HG02943 (cell line): Measurements from ENCODE around the gene PSMB8.

Experiments used
- ATAC-seq: cut with Tn5 transposase; IDR thresholded peaks from one replicate; pipeline ENCODE4 v1.9.1; 2021; ENCODE audit warnings: mild to moderate bottlenecking, low read depth, moderate library complexity; ENCODE audit not compliant: unreplicated experiment

Gene PSMB8

DNA sequence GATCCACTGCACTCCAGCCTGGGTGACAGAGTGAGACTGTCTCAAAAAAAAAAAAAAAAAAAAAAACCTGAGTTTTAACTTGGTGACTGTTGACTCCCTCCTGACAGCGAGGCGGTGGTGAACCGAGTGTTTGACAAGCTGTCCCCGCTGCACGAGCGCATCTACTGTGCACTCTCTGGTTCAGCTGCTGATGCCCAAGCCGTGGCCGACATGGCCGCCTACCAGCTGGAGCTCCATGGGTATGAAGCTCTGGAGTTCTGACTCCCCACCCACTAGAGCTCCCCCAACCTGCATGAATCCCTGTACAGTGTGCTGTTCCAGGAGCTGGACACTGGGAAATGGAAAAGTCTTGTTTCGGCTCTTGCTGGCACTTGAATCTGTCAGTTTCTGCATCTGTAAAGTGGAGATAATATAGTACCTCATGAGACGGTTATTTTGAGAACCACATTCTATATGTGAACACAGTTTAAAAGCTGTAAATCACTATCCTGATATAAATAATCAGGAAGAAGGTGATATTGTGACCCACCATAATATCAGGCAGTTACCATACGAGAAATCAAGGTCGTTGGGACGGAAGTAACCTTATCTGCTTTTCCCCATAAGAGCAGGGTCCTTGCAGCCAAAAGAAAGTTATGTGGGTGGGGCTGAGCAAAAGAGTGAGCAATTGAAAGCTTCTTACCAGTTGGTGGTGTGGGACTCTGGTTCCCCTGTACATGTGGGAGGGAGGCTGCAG, 13.5 kb upstream of the PSMB8 start:
- ATAC-seq = no peak

DNA sequence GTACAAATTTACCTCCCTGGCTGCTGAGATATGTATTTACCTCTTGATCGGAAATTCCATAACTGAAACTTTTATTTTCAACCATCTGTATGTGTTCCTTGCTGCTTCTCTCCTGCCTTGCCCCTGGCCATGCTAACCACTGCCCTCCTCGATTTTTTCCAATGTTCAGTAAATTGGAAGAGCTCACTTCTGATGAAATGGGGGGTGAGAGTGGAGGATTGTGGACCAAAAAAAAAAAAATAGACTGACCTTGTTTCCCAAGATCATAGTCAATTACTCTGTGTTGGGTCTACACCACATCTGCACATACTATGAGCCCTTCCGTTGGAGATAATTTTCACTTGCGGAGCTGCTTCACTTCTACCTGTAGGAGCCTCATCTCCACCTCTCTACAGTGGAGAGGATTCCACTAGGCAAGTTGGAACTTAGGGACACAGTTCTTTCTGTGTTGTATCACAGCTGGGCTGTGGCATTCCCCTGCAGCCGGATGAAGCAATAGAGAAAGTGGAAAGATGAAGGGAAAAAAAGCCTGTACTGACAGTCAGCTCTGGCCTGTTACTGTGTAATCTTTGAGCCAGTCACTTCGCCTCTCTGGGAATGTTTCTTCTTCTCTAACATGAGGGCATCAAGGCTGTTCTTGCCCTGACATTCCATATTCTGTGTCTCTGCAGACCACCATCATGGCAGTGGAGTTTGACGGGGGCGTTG, 11.8 kb upstream of the PSMB8 start:
- no peak for ATAC-seq

DNA sequence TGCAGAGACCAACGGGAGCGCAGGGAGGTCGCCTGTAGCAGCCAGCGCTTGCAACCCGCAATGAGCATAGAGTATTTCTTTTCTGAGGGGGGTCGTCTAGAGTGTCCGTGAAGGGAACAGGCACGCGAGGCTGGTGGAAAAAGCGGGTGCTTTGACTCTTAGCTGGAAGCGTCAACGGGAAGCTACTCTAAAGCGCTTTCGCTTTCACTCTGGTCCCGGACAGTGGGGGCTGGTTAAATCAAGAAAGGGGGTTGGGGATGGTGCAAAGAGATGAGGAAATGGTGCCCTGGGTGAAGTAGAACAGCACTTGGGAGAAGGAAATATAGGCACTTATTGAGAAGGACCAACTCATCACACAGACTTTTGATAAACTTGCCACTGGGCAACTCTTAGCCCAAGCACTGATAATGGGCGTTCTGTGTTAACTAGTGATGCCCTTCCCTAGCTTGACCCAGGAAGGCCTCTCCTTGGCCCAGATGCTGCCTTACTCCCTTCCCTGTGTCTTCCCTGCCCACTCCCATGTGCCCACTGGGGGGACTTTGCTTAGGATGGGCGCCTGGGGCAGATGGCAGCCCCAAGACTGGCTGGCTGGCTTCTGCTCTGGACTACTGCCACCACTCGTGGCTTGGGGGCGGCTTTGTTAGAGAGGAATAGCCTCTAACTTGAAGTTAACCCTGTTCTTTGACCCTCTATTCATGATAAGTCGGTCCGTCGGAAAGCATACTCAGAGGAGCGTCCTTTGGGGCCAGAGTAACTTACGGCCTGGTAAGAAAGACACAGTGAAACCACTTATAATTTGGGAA, 10.7 kb upstream of the PSMB8 start:
- peak; percentile 16 for ATAC-seq

DNA sequence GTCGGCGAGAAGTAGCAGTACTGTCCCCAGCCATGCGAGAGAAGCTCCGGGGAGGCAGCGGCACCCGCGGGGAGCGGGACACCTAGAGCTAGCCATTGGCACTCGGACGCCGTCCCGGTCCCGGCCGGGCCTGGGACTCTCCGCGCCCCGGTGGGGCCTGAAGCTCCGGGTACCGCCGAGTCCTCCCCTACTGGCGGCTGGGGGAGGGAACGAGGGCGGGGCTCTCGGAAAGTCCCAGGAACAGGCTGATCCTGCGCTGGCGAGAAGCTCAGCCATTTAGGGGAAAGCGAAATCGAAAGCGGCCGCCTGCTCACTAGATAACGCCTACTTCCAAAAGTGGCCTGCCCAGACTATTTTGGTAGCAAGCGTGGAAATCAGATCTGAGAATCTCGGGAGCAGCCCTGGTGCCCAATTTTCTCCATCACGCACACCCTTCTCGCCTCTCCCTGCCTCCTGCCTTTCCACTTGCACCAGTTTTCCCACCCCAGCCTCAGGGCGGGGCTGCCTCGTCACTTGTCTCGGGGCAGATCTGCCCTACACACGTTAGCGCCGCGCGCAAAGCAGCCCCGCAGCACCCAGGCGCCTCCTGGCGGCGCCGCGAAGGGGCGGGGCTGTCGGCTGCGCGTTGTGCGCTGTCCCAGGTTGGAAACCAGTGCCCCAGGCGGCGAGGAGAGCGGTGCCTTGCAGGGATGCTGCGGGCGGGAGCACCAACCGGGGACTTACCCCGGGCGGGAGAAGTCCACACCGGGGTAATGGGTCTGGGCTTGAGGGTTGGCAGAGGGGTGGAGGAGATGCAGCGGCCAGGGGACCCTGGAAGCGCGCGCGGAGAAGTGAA, 9.9 kb upstream of the PSMB8 start, which contains the start of the genes PSMB9 and TAP1:
TSS of gene PSMB9 (plus strand) at position 652 of the 835 bp plus-strand sequence. CDS start at position 690, 38 bp downstream.
TSS of gene TAP1 (minus strand) at position 164 of the 835 bp plus-strand sequence. CDS start at position 96, 68 bp downstream.
- peak; percentile 78 for ATAC-seq

DNA sequence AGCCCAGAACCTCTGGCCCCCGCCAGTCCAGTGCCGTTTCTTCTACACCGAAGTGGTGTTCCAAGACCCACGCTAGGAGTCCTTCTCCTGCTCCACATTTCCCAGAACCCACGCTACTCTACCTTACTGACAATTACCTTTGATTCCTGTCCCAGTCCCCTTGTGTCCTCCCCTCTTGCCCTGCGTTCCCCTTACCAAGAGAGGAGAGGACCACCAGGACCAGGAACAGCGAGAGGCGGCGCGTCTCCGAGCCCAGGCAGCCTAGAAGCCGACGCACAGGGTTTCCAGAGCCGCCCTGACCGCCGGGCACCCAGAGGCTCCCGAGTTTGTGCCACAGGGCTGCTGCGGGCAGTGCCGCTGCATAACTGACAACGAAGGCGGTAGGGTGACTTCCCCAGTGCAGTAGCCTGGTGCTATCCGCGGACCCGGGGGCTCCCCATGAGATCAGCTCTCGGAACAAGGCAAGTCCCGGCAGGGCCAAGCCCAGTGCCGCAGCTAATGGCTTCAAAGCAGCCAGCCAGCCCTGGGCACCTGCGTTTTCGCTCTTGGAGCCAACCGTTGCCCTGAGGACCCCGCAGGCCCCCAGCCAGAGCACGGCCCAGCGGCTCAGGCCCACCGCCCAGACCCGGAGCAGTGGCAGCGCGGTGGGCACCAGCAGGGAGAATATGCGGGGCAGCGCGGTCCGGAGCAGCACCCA, 9.1 kb upstream of the PSMB8 start:
- ATAC-seq = peak; percentile 8

DNA sequence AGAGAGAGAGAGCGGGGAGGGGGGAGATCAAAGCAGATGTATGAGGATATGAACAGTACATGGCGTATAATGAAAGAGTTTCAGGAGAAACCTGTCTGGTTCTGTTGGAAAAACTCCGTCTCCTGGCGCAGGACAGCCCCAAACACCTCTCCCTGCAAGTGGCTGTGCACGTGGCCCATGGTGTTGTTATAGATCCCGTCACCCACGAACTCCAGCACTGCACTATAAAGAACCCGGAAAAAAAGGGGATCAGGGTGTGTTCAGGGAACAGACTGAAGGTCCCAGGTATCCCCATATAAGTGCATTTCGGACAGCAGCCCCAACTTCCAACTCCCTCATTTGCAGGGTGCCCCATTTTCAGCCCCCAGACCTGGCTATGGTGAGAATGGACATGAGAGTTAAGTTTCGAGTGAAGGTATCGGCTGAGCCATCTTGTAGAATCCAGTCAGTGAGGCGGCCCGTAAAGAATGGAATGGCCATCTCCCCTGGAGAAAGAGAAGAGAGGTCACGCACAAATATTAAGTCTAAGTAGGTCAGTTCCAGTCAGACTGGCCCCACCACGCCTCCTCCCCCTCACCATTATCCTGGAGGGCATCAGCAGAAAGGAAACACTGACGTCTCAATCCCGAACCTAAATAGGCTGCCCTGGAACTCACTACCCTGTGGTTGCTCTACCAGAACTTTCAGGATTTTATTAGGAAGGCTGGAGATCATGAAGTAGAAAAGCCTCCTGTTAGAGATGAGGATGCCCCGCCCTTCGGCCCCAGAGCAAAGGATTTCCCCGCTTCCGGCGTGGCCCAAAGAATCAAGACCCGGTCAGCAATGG, 8.4 kb upstream of the PSMB8 start:
- no peak for ATAC-seq

DNA sequence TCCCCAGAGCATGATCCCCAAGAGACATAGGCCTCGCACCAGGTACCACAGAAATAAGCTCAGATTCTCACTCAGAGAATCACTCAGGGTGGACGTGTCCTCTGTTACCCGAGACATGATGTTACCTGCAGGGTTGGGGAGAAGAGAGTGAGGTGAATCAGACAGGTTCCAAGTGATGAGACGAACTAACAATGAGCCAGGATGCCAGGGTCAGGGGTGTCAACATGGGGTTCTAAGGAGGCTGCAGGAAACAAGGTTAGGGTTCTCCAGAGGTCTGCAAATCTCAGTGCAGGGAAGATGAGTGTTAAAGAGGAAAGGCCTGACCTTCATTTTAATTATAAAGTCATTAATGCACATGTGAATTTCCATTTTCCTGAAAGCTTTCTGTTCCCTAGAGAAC, 7.2 kb upstream of the PSMB8 start:
- ATAC-seq = no peak

DNA sequence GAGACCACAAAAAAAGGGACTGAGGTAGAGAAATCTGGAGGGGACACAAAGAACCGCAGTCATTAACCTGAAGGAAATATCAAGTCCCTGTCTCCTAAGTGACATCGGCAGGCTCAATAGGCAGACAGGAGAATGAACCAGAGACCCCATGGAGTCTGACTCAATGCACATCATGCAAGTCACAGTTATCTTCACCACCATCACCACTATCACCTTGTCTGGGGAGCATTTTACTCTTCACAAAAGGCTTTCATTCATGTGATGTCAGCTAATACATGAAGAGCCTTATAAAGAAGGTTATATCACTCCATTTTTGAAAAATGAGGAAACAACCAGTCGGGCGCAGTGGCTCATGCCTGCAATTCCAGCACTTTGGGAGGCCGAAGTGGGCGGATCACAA, 5.3 kb upstream of the PSMB8 start:
- no peak for ATAC-seq

DNA sequence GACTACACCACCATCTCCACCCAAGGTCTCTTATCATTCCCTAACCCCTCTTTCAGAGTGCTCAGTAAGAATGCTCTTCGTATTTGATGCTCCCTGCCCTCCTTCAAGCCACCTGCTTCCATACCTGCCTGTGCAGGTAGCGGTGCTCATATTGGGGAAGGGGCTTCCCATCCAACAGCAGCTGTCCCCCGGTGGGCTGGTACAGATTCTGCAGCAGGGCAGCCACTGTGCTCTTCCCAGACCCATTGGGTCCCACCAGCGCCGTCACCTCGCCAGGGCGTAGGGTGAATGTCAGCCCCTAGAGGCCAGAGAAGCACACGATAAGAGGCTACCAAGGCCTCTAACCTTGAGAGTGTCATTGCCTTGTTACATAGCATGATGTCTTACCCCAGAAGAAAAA, 3.9 kb upstream of the PSMB8 start:
- ATAC-seq = no peak

DNA sequence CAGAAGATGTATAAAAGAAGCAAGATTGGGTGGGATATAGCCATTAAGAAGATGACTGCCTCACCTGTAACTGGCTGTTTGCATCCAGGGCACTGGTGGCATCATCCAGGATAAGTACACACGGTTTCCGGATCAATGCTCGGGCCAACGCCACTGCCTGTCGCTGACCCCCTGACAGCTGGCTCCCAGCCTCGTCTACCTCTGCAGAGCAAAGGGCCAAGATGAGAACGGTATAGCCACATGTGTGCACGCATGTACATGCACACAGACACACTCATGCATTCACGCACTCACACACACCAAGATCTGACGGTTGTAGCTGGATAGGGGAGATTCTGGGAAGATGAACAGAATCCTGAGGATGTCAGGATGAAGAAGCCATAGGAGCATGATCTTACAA, 3.2 kb upstream of the PSMB8 start:
- ATAC-seq = no peak

DNA sequence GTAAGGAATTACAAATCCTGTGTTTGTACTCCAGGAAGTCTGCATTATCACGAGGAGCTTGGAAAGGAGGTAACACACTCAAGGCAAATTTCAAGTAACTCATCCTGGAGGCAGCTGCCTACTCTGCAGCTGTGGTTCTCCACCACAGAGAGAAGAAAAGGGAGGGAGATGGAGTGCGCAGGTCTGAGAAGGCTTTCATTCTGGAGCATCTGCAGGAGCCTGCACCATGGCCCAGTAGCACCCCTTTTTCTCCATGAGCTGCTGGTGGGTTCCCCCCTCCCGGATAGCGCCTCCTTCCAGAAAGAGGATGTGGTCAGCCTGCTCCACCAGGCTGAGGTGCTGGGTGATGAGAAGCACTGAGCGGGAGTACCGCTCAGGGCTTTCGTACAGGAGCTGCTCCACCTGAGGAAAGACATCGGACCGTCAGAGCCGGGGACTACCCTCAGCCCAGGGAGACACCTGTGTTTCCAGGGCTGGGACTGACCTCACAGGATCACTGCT, 1.6 kb upstream of the PSMB8 start:
- ATAC-seq = no peak

DNA sequence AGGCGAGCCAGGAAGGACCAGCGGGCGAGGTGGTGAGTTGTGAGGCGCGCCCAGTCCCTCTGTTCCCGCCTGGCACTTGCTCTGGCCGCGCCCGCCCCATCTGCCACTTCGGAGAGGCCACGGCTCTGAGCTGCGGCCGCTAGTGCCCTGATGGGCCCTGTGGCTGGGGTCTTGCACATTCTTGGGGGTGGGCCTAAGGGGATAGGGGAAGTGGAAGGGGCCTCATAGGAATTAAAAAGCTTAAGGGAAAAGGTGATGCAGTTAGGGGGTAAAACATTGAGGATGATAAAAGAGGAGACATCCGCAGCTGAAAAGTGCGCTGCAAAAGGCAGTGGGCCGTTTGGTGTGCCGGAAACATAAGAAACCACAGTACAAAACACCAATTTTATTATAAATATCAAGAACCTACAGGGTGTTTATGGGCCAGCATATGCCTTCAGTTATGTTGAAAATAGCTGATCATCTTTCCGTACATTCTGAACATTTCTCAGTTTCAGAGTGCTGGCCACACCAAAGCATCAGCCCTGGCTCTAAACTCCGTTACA, 1.1 kb upstream of the PSMB8 start:
- no peak for ATAC-seq

DNA sequence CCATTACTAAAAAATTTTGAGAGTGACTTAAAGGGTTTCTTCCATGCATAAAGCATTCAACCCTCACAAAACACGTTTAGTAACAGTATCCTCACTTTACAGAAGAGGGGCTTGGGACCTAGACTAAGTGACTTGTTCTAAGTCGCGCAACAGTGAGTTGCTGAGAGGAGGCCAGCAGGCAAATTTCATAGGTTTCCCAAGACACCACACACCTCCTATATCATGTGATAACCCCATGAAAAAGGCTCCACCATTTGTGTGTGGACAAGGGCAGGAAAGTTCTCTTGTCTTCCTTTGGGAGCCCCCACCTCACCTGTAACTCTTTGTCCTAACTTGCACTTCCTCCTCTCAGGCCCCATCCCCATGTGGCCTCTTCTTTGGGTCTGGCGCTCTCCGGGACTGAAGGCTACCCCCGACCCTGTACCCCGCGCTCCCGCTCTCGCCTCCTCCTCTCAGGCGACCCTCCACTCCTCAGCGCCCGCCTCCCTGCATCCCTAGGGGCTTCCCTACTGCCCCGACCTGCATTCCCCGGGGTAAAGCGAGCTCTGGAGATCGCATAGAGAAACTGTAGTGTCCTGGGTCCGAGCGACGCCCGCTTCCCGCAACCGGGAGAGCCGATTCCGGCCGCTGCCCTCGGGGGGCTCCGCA, 392 bp downstream of the PSMB8 start:
- no peak for ATAC-seq

DNA sequence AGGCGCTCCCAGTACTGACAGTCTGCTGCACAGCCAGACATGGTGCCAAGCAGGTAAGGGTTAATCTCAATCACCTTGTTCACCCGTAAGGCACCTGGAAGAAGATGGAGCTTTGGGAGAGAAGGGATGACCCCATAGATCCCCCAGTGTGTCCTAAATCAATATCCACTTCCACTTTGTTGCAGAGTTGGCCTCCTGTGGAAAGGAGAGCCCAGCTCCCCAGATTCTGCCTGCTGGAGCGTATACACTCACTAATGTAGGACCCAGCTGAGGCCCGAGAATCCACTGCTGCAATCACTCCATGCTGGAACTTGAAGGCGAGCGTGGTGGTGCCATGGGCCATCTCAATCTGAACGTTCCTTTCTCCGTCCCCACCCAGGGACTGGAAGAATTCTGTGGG, 1.2 kb downstream of the PSMB8 start:
- ATAC-seq = no peak

DNA sequence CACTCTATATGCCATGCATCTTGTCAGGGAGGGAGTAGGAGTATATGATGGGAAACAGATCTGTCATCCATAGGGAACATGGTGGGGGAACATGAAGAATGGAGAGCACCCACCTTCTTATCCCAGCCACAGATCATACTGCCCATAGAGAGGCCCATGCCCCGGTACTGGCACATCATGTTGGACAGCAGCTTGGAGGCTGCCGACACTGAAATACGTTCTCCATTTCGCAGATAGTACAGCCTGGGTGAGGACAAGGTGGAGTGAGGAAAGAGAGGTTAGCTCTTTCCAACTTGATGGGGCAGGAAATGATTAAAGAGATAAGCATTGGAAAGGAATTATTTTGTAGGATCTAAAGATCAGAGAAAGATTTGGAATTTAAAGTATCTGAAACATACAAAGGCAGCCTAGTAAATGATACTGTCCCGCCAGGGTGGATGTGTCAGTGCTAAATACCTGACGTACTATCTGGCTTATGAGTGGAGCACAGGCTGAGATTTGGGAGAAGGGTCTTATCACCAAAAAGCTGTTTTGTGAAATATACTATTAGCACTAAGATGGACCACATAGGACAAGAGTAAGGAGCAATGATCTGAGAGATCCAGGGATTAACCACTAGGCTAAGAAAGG, 1.7 kb downstream of the PSMB8 start:
- ATAC-seq = no peak

DNA sequence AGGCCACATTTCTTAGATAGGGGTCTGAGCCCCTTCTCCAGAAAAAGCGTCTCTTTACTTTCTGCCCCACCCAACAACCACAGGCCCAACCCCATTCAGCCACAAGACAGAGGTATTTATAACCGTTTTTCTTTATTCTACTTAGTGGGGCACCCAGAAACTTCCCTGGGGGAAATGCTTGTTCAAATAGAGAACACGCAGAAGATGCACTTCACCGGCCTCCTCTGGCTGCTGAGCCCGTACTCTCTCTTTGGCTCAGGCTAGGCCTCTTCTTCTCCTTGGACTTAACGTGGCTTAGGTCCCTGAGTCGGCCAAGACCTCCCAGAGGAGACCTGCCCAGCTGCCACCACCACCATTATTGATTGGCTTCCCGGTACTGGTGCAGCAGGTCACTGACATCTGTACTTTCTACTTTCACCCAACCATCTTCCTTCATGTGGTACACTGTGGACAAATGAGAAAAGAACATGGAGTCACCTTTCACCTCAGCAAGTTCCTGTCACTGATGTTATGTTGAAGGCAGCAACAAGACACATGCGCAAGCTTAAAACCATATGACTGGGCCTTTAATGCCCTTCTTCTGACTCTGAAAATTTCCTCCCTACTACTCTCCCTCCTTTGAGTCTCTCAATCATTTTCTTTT, 3.1 kb downstream of the PSMB8 start:
- no peak for ATAC-seq

DNA sequence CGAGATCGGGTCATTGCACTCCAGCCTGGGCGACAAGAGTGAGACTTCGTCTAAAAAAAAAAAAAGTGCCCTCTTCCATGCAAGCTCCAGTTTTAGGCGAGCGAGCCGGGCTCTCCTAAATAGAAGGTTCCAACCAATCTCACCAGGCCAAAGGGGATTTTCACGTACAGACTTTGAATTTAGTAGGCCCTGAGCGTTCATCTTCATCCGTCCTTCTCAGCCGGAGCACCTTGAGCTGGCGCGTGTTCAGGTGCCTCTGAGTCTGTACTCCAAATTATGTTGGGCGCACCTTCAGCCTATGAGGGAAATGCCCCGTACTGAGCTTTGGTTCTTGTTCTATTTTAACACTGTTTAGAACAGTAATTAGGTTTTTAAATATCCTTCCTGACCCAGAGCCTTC, 4.5 kb downstream of the PSMB8 start:
- no peak for ATAC-seq
